Panc1 (cell line): ENCODE data around the gene ZNF512B. TPM values are rescaled to one million over a fixed set of nuclear protein-coding genes. Genes with fewer than 3 reads are reported as not detected.

Experiments used
- ATAC-seq: fragments of 200-7000 bp; cut with Tn5 transposase; 2 replicates; pipeline ENCODE4 v1.9.1; 2020; ENCODE audit warnings: mild to moderate bottlenecking, moderate library complexity
- Bru-seq: library from RNA; stranded (reverse); fragments of 400-500 nt; gene quantifications from one replicate; lab custom pipeline; 2021; lab: Mats Ljungman, UMichigan
- BruChase-seq, 2 experiments: library from RNA; stranded (reverse); fragments of 400-500 nt; gene quantifications; one replicate each; lab custom pipeline; 2021; lab: Mats Ljungman, UMichigan
- BruUV-seq: library from RNA; stranded (reverse); fragments of 400-500 nt; replicated peaks from 2 replicates; lab custom pipeline; 2021; lab: Mats Ljungman, UMichigan
- CTCF ChIA-PET: fragments of 300-600 bp; sonication (Branson Sonifier 250); formaldehyde crosslinking; loops from one replicate; lab custom pipeline; 2022; ENCODE audit warnings: antibody characterized with exemption; lab: Charles Lee
- POLR2A ChIA-PET: fragments of 300-600 bp; sonication (Branson Sonifier 250); formaldehyde crosslinking; loops from one replicate; lab custom pipeline; 2022; ENCODE audit warnings: antibody characterized with exemption; lab: Charles Lee
- DNase-seq: peaks from one replicate; pipeline ENCODE4 v3.0.0-alpha.2; 2010; ENCODE audit warnings: low read depth, low spot score
- H3K27ac ChIP-seq: 2 replicates; pipeline ENCODE4 v1.5.1; 2011; ENCODE audit warnings: mild to moderate bottlenecking, low read length, inconsistent platforms
- H3K27me3 ChIP-seq: fragments of 200-500 bp; sonication (Bioruptor generic); 2 replicates; pipeline ENCODE4 v1.6.0; 2014; ENCODE audit warnings: low read length, inconsistent platforms; ENCODE audit not compliant: control insufficient read depth, insufficient read depth
- H3K36me3 ChIP-seq: fragments of 200-500 bp; sonication (Bioruptor generic); 2 replicates; pipeline ENCODE4 v1.5.1; 2014; ENCODE audit warnings: inconsistent platforms, mild to moderate bottlenecking, low read length, moderate library complexity; ENCODE audit not compliant: control insufficient read depth, insufficient read depth
- H3K4me1 ChIP-seq: 2 replicates; pipeline ENCODE4 v1.5.1; 2011; ENCODE audit warnings: inconsistent platforms, mild to moderate bottlenecking, low read length, moderate library complexity; ENCODE audit not compliant: control insufficient read depth, insufficient read depth
- H3K4me3 ChIP-seq, 2 experiments: 2 replicates each; pipeline ENCODE4 v1.5.1; 2011 to 2012; ENCODE audit warnings: low read depth in 2 of 2, low read length in 2 of 2, mild to moderate bottlenecking in 2 of 2, inconsistent platforms in 1 of 2, moderate library complexity in 1 of 2
- H3K9me3 ChIP-seq: fragments of 200-500 bp; sonication (Bioruptor generic); 2 replicates; pipeline ENCODE4 v1.5.1; 2014; ENCODE audit warnings: low read depth, mild to moderate bottlenecking, inconsistent platforms, low read length, moderate library complexity; ENCODE audit not compliant: control insufficient read depth, insufficient read depth
- CTCF ChIP-seq: fragments of 450-650 bp; IDR thresholded peaks from 2 replicates; pipeline ENCODE4 v1.5.1; 2017; ENCODE audit warnings: mild to moderate bottlenecking
- POLR2AphosphoS5 ChIP-seq: IDR thresholded peaks from 2 replicates; pipeline ENCODE4 v1.6.1; 2012; ENCODE audit warnings: mild to moderate bottlenecking, low read depth, low read length, moderate library complexity
- REST ChIP-seq, 2 experiments: IDR thresholded peaks; 2 replicates each; pipeline ENCODE4 v1.6.1; 2011 to 2012; ENCODE audit warnings: low read depth in 2 of 2, control low read depth in 1 of 2, low read length in 1 of 2, mild to moderate bottlenecking in 1 of 2, moderate library complexity in 1 of 2; ENCODE audit not compliant: insufficient read depth in 1 of 2
- SIN3A ChIP-seq: IDR thresholded peaks from 2 replicates; pipeline ENCODE4 v1.6.1; 2012; ENCODE audit warnings: low read depth, mild to moderate bottlenecking, low read length, moderate library complexity, borderline replicate concordance; ENCODE audit not compliant: insufficient read depth
- TCF7L2 ChIP-seq: IDR thresholded peaks from 2 replicates; pipeline ENCODE4 v1.6.1; 2011; ENCODE audit warnings: mild to moderate bottlenecking, low read depth, low read length, inconsistent platforms
- in situ Hi-C: cut with HindIII; loops from 2 replicates; pipeline ENCODE4 v1.10.0; 2016; ENCODE audit warnings: low sequenced_read_pairs, low pct_unique_long_range_greater_than_20kb
- intact Hi-C: fragments of 100-400 bp; cut with micrococcal nuclease; formaldehyde crosslinking; loops from one replicate; pipeline ENCODE4 v1.10.0; 2022; ENCODE audit not compliant: unreplicated experiment
- long read RNA-seq: library from polyadenylated mRNA; unstranded; transcript quantifications from one replicate; pipeline ENCODE4 v2.0.0, GENCODE V29; 2021; ENCODE audit not compliant: unreplicated experiment
- polyA plus RNA-seq: library from polyadenylated mRNA; unstranded; fragments of >200 nt; gene quantifications from one replicate; pipeline ENCODE4 v1.2.1, GENCODE V29; 2012; ENCODE audit warnings: missing spikeins; ENCODE audit not compliant: insufficient read length
- total RNA-seq: library from RNA; stranded (reverse); gene quantifications from one replicate; pipeline ENCODE4 v1.2.1, GENCODE V29; 2021; ENCODE audit not compliant: unreplicated experiment

ZNF512B gene
- 17.9 TPM for total RNA-seq
- polyA plus RNA-seq = 13.6 TPM
- Bru-seq, nascent RNA = percentile 50 among the genes with signal in this experiment
- percentile 70 among the genes with signal in this experiment for BruChase-seq, experiment 1, labeled RNA remaining after a 2-hour chase
- BruChase-seq, experiment 2, labeled RNA remaining after a 6-hour chase = percentile 80 among the genes with signal in this experiment
- long read RNA-seq, full-length matches to known transcripts = 2 of 37 reads
- long read RNA-seq, partial matches to known transcripts = 3 of 37 reads
- long read RNA-seq, other reads (novel, unspliced or antisense) = 32 of 37 reads

- Histone ChIP-seq H3K9me3 (no peaks in the 10 kb centered on the region), H3K36me3 (no peaks in the 10 kb centered on the region; the same call in 1 of the 2 replicates), H3K27ac (peak within 1 kb of the TSS; percentile 68), H3K4me1 (peaks cover 27% of the 10 kb centered on the region), H3K4me3 (peak within 1 kb of the TSS; percentile 58 to 67), H3K27me3 (no peaks in the 10 kb centered on the region)
- TF ChIP-seq REST (IDR thresholded peaks at IDR 0.05; ENCODE audit: insufficient read depth in 1 of 2, low read depth in 2 of 2, low read length in 1 of 2) (no peak), CTCF (no peak), TCF7L2 (no peak), SIN3A (peak; percentile 70; the same call in 1 of the 2 replicates)
- ATAC-seq = peak; percentile 49
- no peak for DNase-seq
- in situ Hi-C loops (no loop called here), intact Hi-C loops (no loop called here)
- POLR2A ChIA-PET = no interaction called here
- BruUV-seq = no TSS peak
- CTCF ChIA-PET = no interaction called here
These were observed at the start of gene ZNF512B for GRCh38 chr20:63969838-63970713. ZNF512B (minus strand) TSS chr20:63969930; CDS start chr20:63967950, 1,980 bp downstream.

GRCh38 chr20:64015635-64016034 lies 45.9 kb upstream of the ZNF512B start:
- no peaks in the 10 kb centered on the region for H3K27me3 ChIP-seq
- in situ Hi-C loops (no loop called here), intact Hi-C loops (no loop called here)
- no peak for ATAC-seq
- ChIA-PET CTCF (no interaction called here), POLR2A (no interaction called here)
- peaks cover 16% of the 10 kb centered on the region for H3K36me3 ChIP-seq
- H3K9me3 ChIP-seq = no peaks in the 10 kb centered on the region
- H3K27ac ChIP-seq = no peak overlapping the region
- no peaks in the 10 kb centered on the region for H3K4me1 ChIP-seq
- H3K4me3 ChIP-seq = no peak overlapping the region
- no peak for TF ChIP-seq REST (IDR thresholded peaks at IDR 0.05; ENCODE audit: insufficient read depth in 1 of 2, low read depth in 2 of 2, low read length in 1 of 2)
- TF ChIP-seq CTCF = no peak
- no peak for TF ChIP-seq SIN3A
- no peak for TF ChIP-seq POLR2AphosphoS5
- TF ChIP-seq TCF7L2 = no peak
- no TSS peak for BruUV-seq
- no peak for DNase-seq
